Brain microvascular endothelial cell (primary cell): ENCODE results near the gene CCL15.
A peak's percentile ranks its signal among the peaks of the same experiment; 100 is the strongest.

Experiments used
- DNase-seq: peaks from one replicate; pipeline ENCODE4 v3.0.0-alpha.2; 2020
- H3K27ac ChIP-seq: fragments of 250-450 bp; sonication (Bioruptor Pico); 2 replicates; pipeline ENCODE4 v1.5.1; 2020; ENCODE audit warnings: mild to moderate bottlenecking, moderate library complexity
- H3K27me3 ChIP-seq: fragments of 250-450 bp; sonication (Bioruptor Pico); replicated peaks from 2 replicates; pipeline ENCODE4 v1.5.1; 2020; ENCODE audit warnings: mild to moderate bottlenecking
- H3K36me3 ChIP-seq: fragments of 250-450 bp; sonication (Bioruptor Pico); replicated peaks from 2 replicates; pipeline ENCODE4 v1.5.1; 2020; ENCODE audit warnings: mild to moderate bottlenecking
- H3K4me3 ChIP-seq: 2 replicates; pipeline ENCODE4 v1.5.1; 2011; ENCODE audit warnings: low read depth, mild to moderate bottlenecking, control low read depth, low read length, moderate library complexity
- CTCF ChIP-seq: IDR thresholded peaks from 2 replicates; pipeline ENCODE4 v1.5.1; 2011; ENCODE audit warnings: low read depth, mild to moderate bottlenecking, moderate library complexity, low read length, control low read depth, inconsistent platforms; ENCODE audit errors: missing control alignments
- in situ Hi-C: cut with HindIII; loops from 2 replicates; pipeline ENCODE4 v1.10.0; 2017; ENCODE audit warnings: low sequenced_read_pairs, low pct_ligation_motif_present

CCL15 gene

GRCh38 chr17:36014946-36015345 is 13.6 kb upstream of the CCL15 start:
- no peak overlapping the region for H3K27ac ChIP-seq
- in situ Hi-C loops, result no loop called here
- no peaks in the 10 kb centered on the region for H3K27me3 ChIP-seq
- H3K4me3 ChIP-seq, result no peak overlapping the region
- H3K36me3 ChIP-seq, result no peaks in the 10 kb centered on the region
- no peak for DNase-seq
- TF ChIP-seq CTCF, result no peak

GRCh38 chr17:36011201-36011600 is 9.8 kb upstream of the CCL15 start:
- no peak for TF ChIP-seq CTCF
- no peaks in the 10 kb centered on the region for H3K27me3 ChIP-seq
- no peak overlapping the region for H3K4me3 ChIP-seq
- in situ Hi-C loops, result no loop called here
- no peak for DNase-seq
- no peak overlapping the region for H3K27ac ChIP-seq
- no peaks in the 10 kb centered on the region for H3K36me3 ChIP-seq

- in situ Hi-C loops, result no loop called here
- Histone ChIP-seq H3K36me3 (no peaks in the 10 kb centered on the region), H3K27ac (no peak overlapping the region), H3K27me3 (no peaks in the 10 kb centered on the region), H3K4me3 (no peak overlapping the region)
- DNase-seq, result peak; percentile 6
- TF ChIP-seq CTCF, result peak; percentile 49
Observed at GRCh38 chr17:36008998-36009665, 7.8 kb upstream of the CCL15 start.

- Histone ChIP-seq H3K36me3 (no peaks in the 10 kb centered on the region), H3K27me3 (no peaks in the 10 kb centered on the region), H3K4me3 (no peak overlapping the region), H3K27ac (no peak overlapping the region)
- in situ Hi-C loops, result no loop called here
- no peak for DNase-seq
- TF ChIP-seq CTCF, result no peak
Observed at GRCh38 chr17:36004594-36005108, 3.3 kb upstream of the CCL15 start.

- in situ Hi-C loops, result no loop called here
- TF ChIP-seq CTCF, result no peak
- no peaks in the 10 kb centered on the region for H3K36me3 ChIP-seq
- no peak overlapping the region for H3K4me3 ChIP-seq
- no peak overlapping the region for H3K27ac ChIP-seq
- H3K27me3 ChIP-seq, result no peaks in the 10 kb centered on the region
- DNase-seq, result no peak
Observed at GRCh38 chr17:36002631-36003030, 1.3 kb upstream of the CCL15 start.

GRCh38 chr17:36001862-36002603 is 680 bp upstream of the CCL15 start:
- Histone ChIP-seq H3K27ac (no peak overlapping the region), H3K27me3 (no peaks in the 10 kb centered on the region), H3K36me3 (no peaks in the 10 kb centered on the region), H3K4me3 (no peak overlapping the region)
- in situ Hi-C loops, result no loop called here
- no peak for TF ChIP-seq CTCF
- DNase-seq, result no peak
